ENCODE measurements around the gene BDH1.

BDH1 gene

DNA sequence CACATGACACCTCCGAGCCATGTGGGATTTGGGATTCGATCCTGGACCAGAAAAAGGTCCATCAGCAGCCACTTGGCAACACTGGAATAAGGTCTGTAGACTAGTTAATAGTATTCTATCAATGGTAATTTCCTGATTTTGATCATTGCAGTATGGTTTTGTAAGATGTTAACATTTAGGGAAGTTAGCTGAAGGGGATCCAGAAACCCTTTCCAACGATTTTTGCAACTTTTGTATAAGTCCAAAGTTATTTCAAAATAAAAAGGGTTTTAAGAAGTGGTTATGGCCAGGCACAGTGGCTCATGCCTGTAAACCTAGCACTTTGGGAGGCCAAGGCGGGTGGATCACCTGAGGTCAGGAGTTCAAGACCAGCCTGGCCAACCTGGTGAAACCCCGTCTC is 10.2 kb downstream of the BDH1 start:
- Histone ChIP-seq H3K4me1 (ENCODE audit: insufficient read depth, low read length) (no peaks in the 10 kb centered on the region), H3K4me3 (ENCODE audit: low read depth in 1 of 2, low read length in 2 of 2) (no peak overlapping the region), H3K9me3 (ENCODE audit: low read length) (no peaks in the 10 kb centered on the region), H3K27ac (ENCODE audit: low read depth, low read length) (no peak overlapping the region), H3K9ac (ENCODE audit: low read length) (no peak overlapping the region), H3K36me3 (ENCODE audit: insufficient read depth, low read length) (no peaks in the 10 kb centered on the region), H3K27me3 (ENCODE audit: control insufficient read depth in 1 of 2, insufficient read depth in 2 of 2, low read length in 2 of 2) (no peaks in the 10 kb centered on the region)

DNA sequence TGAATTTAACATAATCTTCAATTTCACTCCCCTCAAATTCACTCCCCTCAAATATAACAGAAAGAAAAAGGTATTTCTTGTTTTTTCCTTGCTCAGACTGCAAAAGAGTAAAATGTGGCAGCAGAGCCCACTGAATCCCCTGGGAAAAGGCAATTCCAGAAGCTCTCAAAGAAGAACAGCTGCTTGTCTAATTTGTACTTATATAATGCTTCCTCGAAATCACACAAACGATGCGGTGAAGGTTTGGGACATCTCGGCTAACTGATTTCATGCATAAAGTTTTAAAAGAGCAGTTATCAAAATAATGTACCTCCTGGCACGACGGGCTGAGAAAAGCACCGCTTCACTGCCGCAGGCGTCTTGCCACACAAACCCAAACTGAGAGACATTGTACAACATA is 10.7 kb downstream of the BDH1 start:
- no peaks in the 10 kb centered on the region for H3K4me1 ChIP-seq (ENCODE audit: insufficient read depth, low read length)
- no peaks in the 10 kb centered on the region for H3K9me3 ChIP-seq (ENCODE audit: low read length)
- H3K27ac ChIP-seq (ENCODE audit: low read depth, low read length), result no peak overlapping the region
- H3K9ac ChIP-seq (ENCODE audit: low read length), result no peak overlapping the region
- no peak overlapping the region for H3K4me3 ChIP-seq (ENCODE audit: low read depth in 1 of 2, low read length in 2 of 2)
- no peaks in the 10 kb centered on the region for H3K27me3 ChIP-seq (ENCODE audit: control insufficient read depth in 1 of 2, insufficient read depth in 2 of 2, low read length in 2 of 2)
- no peaks in the 10 kb centered on the region for H3K36me3 ChIP-seq (ENCODE audit: insufficient read depth, low read length)

DNA sequence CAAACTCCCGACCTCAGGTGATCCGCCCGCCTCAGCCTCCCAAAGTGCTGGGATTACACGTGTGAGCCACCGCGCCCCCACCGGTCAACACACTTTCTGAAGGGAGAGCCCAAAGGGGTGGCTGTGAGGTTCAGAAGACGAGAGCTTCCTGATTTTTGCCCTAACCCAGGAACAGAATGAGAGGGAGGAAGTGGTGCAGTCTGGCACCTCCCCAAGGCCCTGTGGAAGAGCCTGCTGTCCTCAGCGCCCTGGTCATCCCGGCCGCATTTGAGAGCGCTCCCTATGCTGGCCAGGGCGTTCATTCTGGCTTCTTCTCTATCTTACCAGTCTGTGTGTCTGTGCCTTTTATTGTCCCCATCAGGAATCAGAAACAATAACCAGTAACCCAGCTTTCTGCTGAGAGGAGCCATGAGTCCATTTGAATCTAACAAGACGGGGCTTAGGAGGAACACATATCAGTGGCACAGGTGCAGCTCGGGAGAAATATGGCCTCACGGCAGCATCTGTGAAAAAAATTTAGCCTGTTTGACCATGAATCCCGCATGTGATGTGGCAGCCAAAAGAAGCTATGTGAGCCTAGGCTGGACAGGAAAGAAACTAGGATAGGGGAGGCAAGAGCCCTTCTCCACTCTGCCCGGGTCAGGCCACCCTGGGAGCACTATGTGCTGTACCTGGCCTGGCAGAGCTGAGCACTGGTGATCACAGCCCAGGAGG is 12.9 kb downstream of the BDH1 start:
- no peaks in the 10 kb centered on the region for H3K4me1 ChIP-seq (ENCODE audit: insufficient read depth, low read length)
- no peak overlapping the region for H3K9ac ChIP-seq (ENCODE audit: low read length)
- H3K27ac ChIP-seq (ENCODE audit: low read depth, low read length), result no peak overlapping the region
- no peaks in the 10 kb centered on the region for H3K9me3 ChIP-seq (ENCODE audit: low read length)
- no peaks in the 10 kb centered on the region for H3K36me3 ChIP-seq (ENCODE audit: insufficient read depth, low read length)
- no peaks in the 10 kb centered on the region for H3K27me3 ChIP-seq (ENCODE audit: control insufficient read depth in 1 of 2, insufficient read depth in 2 of 2, low read length in 2 of 2)
- no peak overlapping the region for H3K4me3 ChIP-seq (ENCODE audit: low read depth in 1 of 2, low read length in 2 of 2)

DNA sequence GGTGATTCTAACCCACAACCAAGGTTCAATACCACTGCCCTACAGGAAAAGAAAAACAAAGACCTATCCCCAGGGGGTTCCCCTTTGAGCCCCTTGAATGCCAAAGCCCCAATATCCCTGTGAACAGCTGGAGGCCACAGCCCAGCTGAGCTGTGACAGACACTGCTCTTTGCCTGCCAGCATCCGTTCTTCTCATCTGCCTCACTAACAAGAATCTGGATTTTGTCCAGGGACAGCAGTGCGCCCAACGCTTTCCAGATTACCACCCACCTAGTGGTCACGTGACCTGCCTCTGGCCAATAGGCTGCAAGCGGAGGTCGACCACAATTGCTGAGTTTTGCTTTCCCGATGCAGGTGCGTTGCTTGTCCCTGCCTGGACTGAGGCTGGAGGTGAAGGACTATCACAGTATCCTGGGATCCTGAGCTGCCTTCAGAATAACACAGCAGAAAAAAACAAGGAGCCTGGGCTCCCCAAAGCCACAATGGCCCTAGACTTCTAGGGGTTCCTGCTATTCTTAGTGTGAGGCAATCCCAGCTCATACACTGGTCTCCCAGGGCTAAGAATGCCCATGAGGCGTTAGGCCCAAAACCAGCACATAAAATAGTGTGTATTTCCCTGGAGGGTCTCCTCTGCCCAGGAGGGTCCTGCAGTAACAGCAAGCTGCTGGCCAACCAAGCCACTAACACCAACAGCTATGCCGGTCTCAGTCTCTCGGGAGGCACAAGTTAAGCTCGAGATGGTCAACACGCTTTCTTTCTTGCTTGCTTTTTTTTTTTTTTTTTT is 13.8 kb downstream of the BDH1 start:
- Histone ChIP-seq H3K4me3 (ENCODE audit: low read depth in 1 of 2, low read length in 2 of 2) (peak overlapping the region in 1 of 2 donors; percentile 15), H3K4me1 (ENCODE audit: insufficient read depth, low read length) (no peaks in the 10 kb centered on the region), H3K27ac (ENCODE audit: low read depth, low read length) (no peak overlapping the region), H3K9me3 (ENCODE audit: low read length) (no peaks in the 10 kb centered on the region), H3K9ac (ENCODE audit: low read length) (no peak overlapping the region), H3K36me3 (ENCODE audit: insufficient read depth, low read length) (no peaks in the 10 kb centered on the region), H3K27me3 (ENCODE audit: control insufficient read depth in 1 of 2, insufficient read depth in 2 of 2, low read length in 2 of 2) (no peaks in the 10 kb centered on the region)

DNA sequence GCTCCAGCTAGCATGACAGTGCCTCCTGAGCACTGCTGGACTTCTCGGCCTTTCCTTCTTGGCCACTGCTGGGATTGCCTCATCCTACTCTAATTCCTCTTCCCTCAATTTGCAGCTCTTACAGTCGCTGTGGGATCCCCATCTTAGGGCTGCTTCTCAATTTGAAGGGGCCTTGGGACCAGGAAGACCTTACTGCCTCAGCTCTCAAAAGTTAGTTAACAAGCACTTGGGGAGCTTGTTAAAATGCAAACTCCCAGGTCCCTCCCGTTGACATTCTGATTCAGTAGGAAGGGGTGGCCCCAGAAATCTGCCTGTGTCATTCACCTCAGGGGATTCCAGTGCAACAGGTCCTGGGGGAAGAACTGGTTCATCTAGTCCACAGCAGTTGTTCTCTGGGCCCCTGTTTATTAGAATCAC is 14.8 kb downstream of the BDH1 start:
- Histone ChIP-seq H3K36me3 (ENCODE audit: insufficient read depth, low read length) (no peaks in the 10 kb centered on the region), H3K4me1 (ENCODE audit: insufficient read depth, low read length) (no peaks in the 10 kb centered on the region), H3K27me3 (ENCODE audit: control insufficient read depth in 1 of 2, insufficient read depth in 2 of 2, low read length in 2 of 2) (no peaks in the 10 kb centered on the region), H3K27ac (ENCODE audit: low read depth, low read length) (no peak overlapping the region), H3K4me3 (ENCODE audit: low read depth in 1 of 2, low read length in 2 of 2) (no peak overlapping the region), H3K9me3 (ENCODE audit: low read length) (no peaks in the 10 kb centered on the region), H3K9ac (ENCODE audit: low read length) (no peak overlapping the region)

DNA sequence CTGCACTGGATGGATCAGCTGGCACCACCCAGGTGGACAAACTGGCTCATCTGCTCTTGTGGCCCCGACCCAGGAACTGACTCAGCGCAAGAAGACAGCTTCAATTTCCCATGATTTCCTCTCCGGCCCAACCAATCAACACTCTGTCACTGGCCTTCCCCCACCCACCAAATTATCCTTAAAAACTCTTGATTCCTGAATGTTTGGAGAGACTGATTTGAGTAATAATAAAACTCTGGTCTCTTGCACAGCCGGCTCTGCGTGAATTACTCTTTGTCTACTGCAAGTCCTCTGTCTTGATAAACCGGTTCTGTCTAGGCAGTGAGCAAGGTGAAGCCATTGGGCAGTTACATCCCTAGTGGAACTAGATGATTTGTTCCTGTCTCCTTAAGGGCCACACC is 16.1 kb downstream of the BDH1 start:
- Histone ChIP-seq H3K27me3 (ENCODE audit: control insufficient read depth in 1 of 2, insufficient read depth in 2 of 2, low read length in 2 of 2) (no peaks in the 10 kb centered on the region), H3K9ac (ENCODE audit: low read length) (no peak overlapping the region), H3K9me3 (ENCODE audit: low read length) (no peaks in the 10 kb centered on the region), H3K27ac (ENCODE audit: low read depth, low read length) (no peak overlapping the region), H3K4me3 (ENCODE audit: low read depth in 1 of 2, low read length in 2 of 2) (no peak overlapping the region), H3K4me1 (ENCODE audit: insufficient read depth, low read length) (no peaks in the 10 kb centered on the region), H3K36me3 (ENCODE audit: insufficient read depth, low read length) (no peaks in the 10 kb centered on the region)

DNA sequence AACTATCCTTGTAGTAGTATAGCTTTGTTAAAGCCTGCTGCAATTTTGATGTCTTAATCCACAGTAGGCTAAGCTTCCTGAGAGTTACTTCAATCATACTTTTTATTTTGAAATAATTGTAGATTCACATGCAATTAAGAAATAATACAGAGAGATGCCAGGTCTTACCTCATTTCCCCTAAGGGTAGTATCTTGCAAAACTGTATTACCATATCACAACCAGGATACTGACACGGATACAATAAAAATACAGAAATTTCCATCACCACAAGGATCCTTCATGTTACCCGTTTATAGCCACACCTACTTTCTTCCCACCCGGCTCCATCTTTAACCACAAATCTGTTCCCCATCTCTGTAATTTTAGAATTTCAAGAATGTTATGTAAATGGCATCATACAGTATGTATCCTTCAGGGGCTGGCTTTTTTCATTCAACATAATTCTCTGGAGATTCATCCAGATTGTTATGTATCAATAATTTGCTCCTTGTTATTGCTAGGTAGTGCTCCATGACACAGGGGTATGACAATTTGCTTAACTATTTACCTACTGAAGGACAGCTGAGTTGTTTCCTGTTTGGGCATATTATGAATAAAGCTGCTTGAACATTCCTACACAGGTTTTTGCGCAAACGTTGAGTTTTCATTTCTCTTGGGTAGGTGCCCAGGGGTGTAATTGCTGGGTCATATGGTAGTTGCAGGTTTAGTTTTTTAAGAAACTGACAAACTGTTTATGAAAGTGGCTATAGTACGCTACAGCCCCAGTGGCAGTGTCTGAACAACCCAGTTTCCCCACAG is 21.6 kb downstream of the BDH1 start:
- Histone ChIP-seq H3K27ac (ENCODE audit: low read depth, low read length) (no peak overlapping the region), H3K9ac (ENCODE audit: low read length) (no peak overlapping the region), H3K4me1 (ENCODE audit: insufficient read depth, low read length) (no peaks in the 10 kb centered on the region), H3K36me3 (ENCODE audit: insufficient read depth, low read length) (no peaks in the 10 kb centered on the region), H3K9me3 (ENCODE audit: low read length) (no peaks in the 10 kb centered on the region), H3K27me3 (ENCODE audit: control insufficient read depth in 1 of 2, insufficient read depth in 2 of 2, low read length in 2 of 2) (no peaks in the 10 kb centered on the region), H3K4me3 (ENCODE audit: low read depth in 1 of 2, low read length in 2 of 2) (no peak overlapping the region)

DNA sequence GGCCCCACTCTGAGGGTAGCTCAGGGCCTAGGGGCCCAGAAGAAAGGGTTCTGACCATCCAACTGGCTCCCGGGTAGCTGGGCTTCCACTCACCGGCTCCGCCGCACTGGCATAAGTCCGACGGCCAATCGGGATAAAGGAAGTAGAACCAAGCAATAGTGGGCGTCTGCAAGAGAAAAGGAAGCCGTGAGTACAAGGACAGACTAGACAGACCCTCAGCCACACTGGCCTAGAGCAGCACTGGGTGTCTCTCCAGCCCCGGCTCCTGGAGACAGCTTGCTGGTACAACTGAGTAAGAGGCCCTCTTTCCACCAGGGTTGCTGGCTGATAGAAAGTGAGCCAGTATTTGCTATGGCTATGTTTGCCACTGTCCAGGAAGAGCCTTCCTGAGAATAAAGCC is 22.4 kb downstream of the BDH1 start:
- Histone ChIP-seq H3K9ac (ENCODE audit: low read length) (no peak overlapping the region), H3K27ac (ENCODE audit: low read depth, low read length) (no peak overlapping the region), H3K27me3 (ENCODE audit: control insufficient read depth in 1 of 2, insufficient read depth in 2 of 2, low read length in 2 of 2) (no peaks in the 10 kb centered on the region), H3K36me3 (ENCODE audit: insufficient read depth, low read length) (no peaks in the 10 kb centered on the region), H3K4me3 (ENCODE audit: low read depth in 1 of 2, low read length in 2 of 2) (no peak overlapping the region), H3K9me3 (ENCODE audit: low read length) (no peaks in the 10 kb centered on the region), H3K4me1 (ENCODE audit: insufficient read depth, low read length) (no peaks in the 10 kb centered on the region)

DNA sequence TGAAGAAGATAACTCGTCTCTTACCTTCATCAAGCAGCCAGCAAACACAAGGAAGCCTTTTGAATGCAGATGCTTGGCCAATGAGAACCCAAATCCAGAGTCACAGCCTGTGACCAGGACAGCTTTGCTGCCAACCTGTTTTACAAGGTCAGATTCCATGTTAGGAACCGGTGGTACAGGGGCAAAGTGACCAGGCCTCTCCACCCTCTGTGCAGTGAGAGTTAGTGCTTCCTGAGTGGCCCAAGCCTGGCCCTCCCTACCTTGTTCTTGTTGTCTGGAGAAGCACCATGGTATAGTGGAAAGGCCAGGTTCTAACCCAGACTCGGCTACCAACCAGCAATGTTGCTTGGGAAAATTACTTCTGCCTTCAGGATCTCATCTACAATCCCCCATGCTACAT is 23.4 kb downstream of the BDH1 start:
- no peak overlapping the region for H3K27ac ChIP-seq (ENCODE audit: low read depth, low read length)
- H3K9me3 ChIP-seq (ENCODE audit: low read length), result no peaks in the 10 kb centered on the region
- no peaks in the 10 kb centered on the region for H3K27me3 ChIP-seq (ENCODE audit: control insufficient read depth in 1 of 2, insufficient read depth in 2 of 2, low read length in 2 of 2)
- no peak overlapping the region for H3K9ac ChIP-seq (ENCODE audit: low read length)
- H3K4me1 ChIP-seq (ENCODE audit: insufficient read depth, low read length), result no peaks in the 10 kb centered on the region
- no peak overlapping the region for H3K4me3 ChIP-seq (ENCODE audit: low read depth in 1 of 2, low read length in 2 of 2)
- H3K36me3 ChIP-seq (ENCODE audit: insufficient read depth, low read length), result no peaks in the 10 kb centered on the region

DNA sequence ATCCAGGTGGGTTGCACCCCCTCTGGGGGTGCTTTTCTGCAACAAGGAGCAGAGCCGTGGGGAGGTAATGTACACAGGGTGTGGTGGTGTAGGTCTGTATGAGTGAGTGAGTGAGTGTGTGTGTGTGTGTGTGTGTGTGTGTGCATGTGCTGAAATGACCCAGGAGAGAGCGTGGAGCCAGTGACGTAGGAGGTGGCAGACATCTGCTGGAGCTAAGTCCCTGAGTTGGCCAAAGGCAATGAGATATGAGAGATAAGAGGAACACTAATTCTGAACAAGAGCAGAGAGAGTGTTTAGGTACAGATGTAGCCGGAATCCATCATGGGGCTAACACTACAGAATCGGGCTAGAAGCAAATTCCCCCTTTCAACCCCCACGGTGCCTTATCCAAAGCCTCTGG is 27.6 kb downstream of the BDH1 start:
- Histone ChIP-seq H3K9me3 (ENCODE audit: low read length) (no peaks in the 10 kb centered on the region), H3K27me3 (ENCODE audit: control insufficient read depth in 1 of 2, insufficient read depth in 2 of 2, low read length in 2 of 2) (no peaks in the 10 kb centered on the region), H3K36me3 (ENCODE audit: insufficient read depth, low read length) (no peaks in the 10 kb centered on the region), H3K27ac (ENCODE audit: low read depth, low read length) (no peak overlapping the region), H3K9ac (ENCODE audit: low read length) (no peak overlapping the region), H3K4me1 (ENCODE audit: insufficient read depth, low read length) (no peaks in the 10 kb centered on the region), H3K4me3 (ENCODE audit: low read depth in 1 of 2, low read length in 2 of 2) (no peak overlapping the region)

DNA sequence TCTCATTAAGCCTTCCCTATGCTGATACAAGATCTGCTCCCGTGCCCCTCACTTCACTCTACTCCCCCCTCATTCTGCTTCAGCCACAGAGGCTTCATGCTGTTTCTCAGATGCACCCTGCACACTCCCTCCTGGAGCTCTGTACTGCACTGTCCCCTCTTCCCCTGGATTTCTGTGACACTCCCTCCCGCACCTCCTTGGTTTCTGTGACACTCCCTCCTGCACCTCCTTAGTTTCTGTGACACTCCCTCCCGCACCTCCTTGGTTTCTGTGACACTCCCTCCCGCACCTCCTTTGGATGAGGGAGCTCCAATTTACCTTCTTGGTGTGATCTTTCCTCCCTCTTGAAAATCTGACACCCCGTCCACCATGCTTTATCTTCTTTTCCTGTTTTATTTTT is 28.2 kb downstream of the BDH1 start:
- H3K9me3 ChIP-seq (ENCODE audit: low read length), result no peaks in the 10 kb centered on the region
- H3K9ac ChIP-seq (ENCODE audit: low read length), result no peak overlapping the region
- no peaks in the 10 kb centered on the region for H3K36me3 ChIP-seq (ENCODE audit: insufficient read depth, low read length)
- no peak overlapping the region for H3K4me3 ChIP-seq (ENCODE audit: low read depth in 1 of 2, low read length in 2 of 2)
- no peaks in the 10 kb centered on the region for H3K4me1 ChIP-seq (ENCODE audit: insufficient read depth, low read length)
- H3K27me3 ChIP-seq (ENCODE audit: control insufficient read depth in 1 of 2, insufficient read depth in 2 of 2, low read length in 2 of 2), result no peaks in the 10 kb centered on the region
- H3K27ac ChIP-seq (ENCODE audit: low read depth, low read length), result no peak overlapping the region

Data from muscle layer of colon (tissue), 2 donors.